Small intestine (tissue), 7 donors: ENCODE results near the gene UVRAG. TPM values are rescaled to one million over a fixed set of nuclear protein-coding genes. Genes with fewer than 3 reads are reported as not detected.

ENCODE experiments used
- DNase-seq, 2 donors: peaks; one replicate each; pipeline versions ENCODE4 v3.0.0 to v3.0.0-alpha.2; 2013
- FAIRE-seq: peaks from 2 replicates; lab custom pipeline; 2012; peaks lifted over from hg19 to GRCh38; lab: Jason Lieb, UNC
- H3K27ac ChIP-seq, 3 donors: one replicate each; pipeline ENCODE4 v1.5.1; 2013; ENCODE audit warnings: low read length in 2 of 3, mild to moderate bottlenecking in 2 of 3, control low read depth in 1 of 3, inconsistent platforms in 1 of 3, low read depth in 1 of 3, moderate library complexity in 1 of 3
- H3K27me3 ChIP-seq, 3 donors: one replicate each; pipeline ENCODE4 v1.6.1; 2013; ENCODE audit warnings: low read length in 3 of 3, inconsistent platforms in 1 of 3; ENCODE audit not compliant: control insufficient read depth in 3 of 3, insufficient read depth in 3 of 3
- H3K36me3 ChIP-seq, 3 donors: one replicate each; pipeline ENCODE4 v1.6.1; 2013; ENCODE audit warnings: low read length in 3 of 3, inconsistent platforms in 1 of 3, low read depth in 1 of 3, mild to moderate bottlenecking in 1 of 3, moderate library complexity in 1 of 3; ENCODE audit not compliant: control insufficient read depth in 3 of 3, insufficient read depth in 2 of 3
- H3K4me1 ChIP-seq, 3 donors: one replicate each; pipeline ENCODE4 v1.6.1; 2013; ENCODE audit warnings: low read length in 2 of 3, inconsistent platforms in 1 of 3, low read depth in 1 of 3, mild to moderate bottlenecking in 1 of 3, moderate library complexity in 1 of 3; ENCODE audit not compliant: control insufficient read depth in 3 of 3, insufficient read depth in 2 of 3
- H3K4me3 ChIP-seq, 3 donors: one replicate each; pipeline ENCODE4 v1.5.1; 2013; ENCODE audit warnings: low read length in 3 of 3, control low read depth in 1 of 3, inconsistent platforms in 1 of 3, low read depth in 1 of 3, mild to moderate bottlenecking in 1 of 3, moderate library complexity in 1 of 3
- H3K9me3 ChIP-seq, 2 donors: one replicate each; pipeline ENCODE4 v1.6.1; 2013; ENCODE audit warnings: low read depth in 1 of 2, low read length in 1 of 2; ENCODE audit not compliant: control insufficient read depth in 2 of 2, insufficient read depth in 1 of 2
- WGBS, 3 donors: extraction: QIAGEN DNeasy Blood & Tissue Kit; methylation state at CpG; one replicate each; pipeline ENCODE4 v1.1.7; 2013; 5-methylcytosine and 5-hydroxymethylcytosine counted together
- polyA plus RNA-seq, 4 donors: library from polyadenylated mRNA; stranded (reverse) in 3 of 4; unstranded in 1 of 4; fragments of 200-250 nt in 3 of 4; fragments of 120-200 nt in 1 of 4; gene quantifications; one replicate each; pipeline versions ENCODE4 v1.2.1 to v1.2.3, GENCODE V29; 2013
- donor health status: healthy with polysubstance abuse.
- donor health status: control.
- donor health status: control.
- donor health status: Bipolar disorder and iron deficiency.
- donor health status: healthy.

Gene UVRAG
- polyA plus RNA-seq, 4 donors, result 5.4 to 13.2 (median 7.1) TPM

GRCh38 chr11:76030968-76031590 lies 216.1 kb downstream of the UVRAG start:
- H3K27ac ChIP-seq, result no peak overlapping the region
- WGBS, 3 donors, result 99 to 100% (median 100%) methylated on average over 1 of the region's 1 CpG
- H3K36me3 ChIP-seq, result no peaks in the 10 kb centered on the region
- no peak overlapping the region for H3K4me3 ChIP-seq
- H3K4me1 ChIP-seq, result peaks cover 0 to 4% (median 3%) of the 10 kb centered on the region in 3 donors
- no peaks in the 10 kb centered on the region for H3K27me3 ChIP-seq
- DNase-seq (no peak), FAIRE-seq (no peak)
- peaks cover 0 to 5% of the 10 kb centered on the region in 2 donors for H3K9me3 ChIP-seq

GRCh38 chr11:76033699-76034098 lies 218.7 kb downstream of the UVRAG start:
- H3K9me3 ChIP-seq, result peaks cover 0 to 5% of the 10 kb centered on the region in 2 donors
- DNase-seq (no peak), FAIRE-seq (no peak)
- no peaks in the 10 kb centered on the region for H3K36me3 ChIP-seq
- peaks cover 0 to 4% (median 3%) of the 10 kb centered on the region in 3 donors for H3K4me1 ChIP-seq
- H3K27ac ChIP-seq, result no peak overlapping the region
- no peak overlapping the region for H3K4me3 ChIP-seq
- H3K27me3 ChIP-seq, result no peaks in the 10 kb centered on the region

DNA sequence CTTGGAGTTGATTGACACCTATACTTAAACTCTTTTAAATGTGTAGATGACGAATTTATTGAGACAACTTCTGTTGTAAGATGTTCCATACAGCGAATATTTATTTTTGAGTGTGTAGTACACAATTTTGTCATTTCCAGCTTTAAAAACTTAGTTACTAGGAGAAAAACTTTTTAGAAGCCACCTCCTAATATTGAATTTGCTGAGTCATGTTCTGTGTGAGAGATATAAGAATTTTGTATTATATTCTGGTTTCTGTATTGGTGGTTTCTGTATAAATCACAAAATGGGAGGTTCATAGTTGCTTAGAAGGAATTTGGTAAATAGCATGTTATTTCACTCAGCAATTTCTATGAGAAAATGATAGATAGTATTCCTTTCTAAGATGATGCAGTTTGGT lies 220.0 kb downstream of the UVRAG start:
- no peak overlapping the region for H3K4me3 ChIP-seq
- no peaks in the 10 kb centered on the region for H3K36me3 ChIP-seq
- H3K4me1 ChIP-seq, result peaks cover 0 to 4% (median 3%) of the 10 kb centered on the region in 3 donors
- H3K27me3 ChIP-seq, result no peaks in the 10 kb centered on the region
- DNase-seq (no peak), FAIRE-seq (no peak)
- WGBS, 3 donors, result 94 to 99% (median 98%) methylated on average over 2 of the region's 2 CpGs
- no peaks in the 10 kb centered on the region for H3K9me3 ChIP-seq
- H3K27ac ChIP-seq, result no peak overlapping the region

DNA sequence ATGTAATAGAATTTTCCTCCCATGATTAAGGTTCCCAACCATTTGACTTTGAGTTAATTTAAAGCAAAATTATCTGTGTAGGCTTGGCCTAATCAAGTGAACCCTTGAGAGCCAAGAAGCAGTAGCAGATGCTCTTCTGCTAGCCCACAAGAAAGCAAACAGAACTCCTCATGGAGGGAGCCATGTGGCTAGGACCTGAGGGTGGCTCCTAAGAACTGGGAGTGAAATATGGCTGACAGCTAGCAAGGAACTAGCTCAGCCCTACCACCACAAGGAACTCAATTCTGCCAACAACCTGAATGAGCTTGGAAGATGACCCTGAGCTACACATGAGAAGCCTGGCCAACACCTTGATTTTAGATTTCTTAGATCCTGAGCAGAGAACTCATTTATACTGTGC lies 223.6 kb downstream of the UVRAG start:
- no peak overlapping the region for H3K4me3 ChIP-seq
- H3K9me3 ChIP-seq, result no peaks in the 10 kb centered on the region
- H3K4me1 ChIP-seq, result no peaks in the 10 kb centered on the region
- H3K27ac ChIP-seq, result no peak overlapping the region
- FAIRE-seq (no peak), DNase-seq (no peak)
- no peaks in the 10 kb centered on the region for H3K36me3 ChIP-seq
- no peaks in the 10 kb centered on the region for H3K27me3 ChIP-seq

GRCh38 chr11:76041208-76041607 lies 226.2 kb downstream of the UVRAG start:
- H3K4me3 ChIP-seq, result no peak overlapping the region
- DNase-seq, result no peak
- no peaks in the 10 kb centered on the region for H3K4me1 ChIP-seq
- 95 to 98% (median 96%) methylated on average over 3 of the region's 3 CpGs for whole genome bisulfite sequencing, 3 donors
- no peaks in the 10 kb centered on the region for H3K9me3 ChIP-seq
- H3K27ac ChIP-seq, result no peak overlapping the region
- no peak for FAIRE-seq
- no peaks in the 10 kb centered on the region for H3K36me3 ChIP-seq
- no peaks in the 10 kb centered on the region for H3K27me3 ChIP-seq

DNA sequence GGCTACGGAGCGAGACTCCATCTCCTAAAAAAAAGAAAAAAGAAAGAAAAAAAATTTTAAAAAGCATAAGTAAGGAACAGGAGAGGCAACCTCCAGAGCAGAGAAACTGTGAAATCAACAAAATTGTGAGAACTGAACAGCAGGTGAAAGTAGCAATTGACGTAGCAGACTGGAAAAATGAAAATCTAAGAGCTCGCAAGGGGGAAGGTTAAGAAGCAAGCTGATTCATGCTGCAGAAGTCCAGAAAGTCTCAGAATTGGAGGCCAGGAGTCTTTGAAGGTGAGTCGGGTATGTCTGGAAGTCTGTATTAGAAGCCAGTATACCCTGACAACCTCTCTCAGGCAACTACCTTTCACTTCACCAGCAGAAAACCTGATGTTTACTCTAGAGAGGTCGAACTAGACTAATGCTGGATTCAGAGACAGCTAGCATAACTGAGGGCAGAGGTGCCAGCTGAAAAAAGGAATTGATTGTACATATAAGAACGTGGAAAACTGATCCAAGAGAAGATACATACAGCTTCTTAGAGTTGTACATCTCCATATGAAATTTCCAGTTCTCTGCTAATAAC lies 229.8 kb downstream of the UVRAG start:
- peaks cover 0 to 10% of the 10 kb centered on the region in 2 donors for H3K9me3 ChIP-seq
- H3K27ac ChIP-seq, result no peak overlapping the region
- H3K36me3 ChIP-seq, result peaks cover 0 to 4% (median 0%) of the 10 kb centered on the region in 3 donors
- FAIRE-seq (no peak), DNase-seq (no peak)
- no peaks in the 10 kb centered on the region for H3K27me3 ChIP-seq
- no peak overlapping the region for H3K4me3 ChIP-seq
- H3K4me1 ChIP-seq, result no peaks in the 10 kb centered on the region
- 85 to 90% (median 90%) methylated on average over 7 of the region's 7 CpGs for WGBS, 3 donors

GRCh38 chr11:76047231-76047630 lies 232.2 kb downstream of the UVRAG start:
- peaks cover 0 to 1% (median under 1%) of the 10 kb centered on the region in 3 donors for H3K4me1 ChIP-seq
- 85 to 95% (median 92%) methylated on average over 1 of the region's 1 CpG for WGBS, 3 donors
- DNase-seq, result no peak
- peaks cover 0 to 4% (median 0%) of the 10 kb centered on the region in 3 donors for H3K36me3 ChIP-seq
- H3K4me3 ChIP-seq, result no peak overlapping the region
- no peaks in the 10 kb centered on the region for H3K27me3 ChIP-seq
- FAIRE-seq, result no peak
- H3K9me3 ChIP-seq, result peaks cover 0 to 11% of the 10 kb centered on the region in 2 donors
- no peak overlapping the region for H3K27ac ChIP-seq

- Histone ChIP-seq H3K27ac (no peak overlapping the region), H3K36me3 (peaks cover 0 to 4% (median 0%) of the 10 kb centered on the region in 3 donors), H3K9me3 (peaks cover 0 to 11% of the 10 kb centered on the region in 2 donors), H3K27me3 (no peaks in the 10 kb centered on the region), H3K4me1 (peaks cover 0 to 3% (median 2%) of the 10 kb centered on the region in 3 donors), H3K4me3 (no peak overlapping the region)
- DNase-seq (no peak), FAIRE-seq (no peak)
Measured at GRCh38 chr11:76047766-76048165, 232.8 kb downstream of the UVRAG start.
